ENCODE measurements around the gene SOWAHC. TPM values are rescaled to one million over a fixed set of nuclear protein-coding genes. Genes with fewer than 3 reads are reported as not detected.
A peak's percentile ranks its signal among the peaks of the same experiment; 100 is the strongest.

The SOWAHC gene
- total RNA-seq, 4 donors from 2014 or later, result 6.4 to 32.5 (median 9.4) TPM

GRCh38 chr2:109601783-109602182 lies 12.4 kb upstream of the SOWAHC start:
- Histone ChIP-seq H3K4me1 (no peaks in the 10 kb centered on the region), H3K4me3 (no peak overlapping the region), H3K36me3 (no peaks in the 10 kb centered on the region), H3K27me3 (no peaks in the 10 kb centered on the region), H3K9me3 (no peaks in the 10 kb centered on the region), H3K27ac (no peak overlapping the region)
- intact Hi-C loops (cut with DNase I; ENCODE audit: low total_unique reads), result no loop called here
- TF ChIP-seq, protein P1, sequence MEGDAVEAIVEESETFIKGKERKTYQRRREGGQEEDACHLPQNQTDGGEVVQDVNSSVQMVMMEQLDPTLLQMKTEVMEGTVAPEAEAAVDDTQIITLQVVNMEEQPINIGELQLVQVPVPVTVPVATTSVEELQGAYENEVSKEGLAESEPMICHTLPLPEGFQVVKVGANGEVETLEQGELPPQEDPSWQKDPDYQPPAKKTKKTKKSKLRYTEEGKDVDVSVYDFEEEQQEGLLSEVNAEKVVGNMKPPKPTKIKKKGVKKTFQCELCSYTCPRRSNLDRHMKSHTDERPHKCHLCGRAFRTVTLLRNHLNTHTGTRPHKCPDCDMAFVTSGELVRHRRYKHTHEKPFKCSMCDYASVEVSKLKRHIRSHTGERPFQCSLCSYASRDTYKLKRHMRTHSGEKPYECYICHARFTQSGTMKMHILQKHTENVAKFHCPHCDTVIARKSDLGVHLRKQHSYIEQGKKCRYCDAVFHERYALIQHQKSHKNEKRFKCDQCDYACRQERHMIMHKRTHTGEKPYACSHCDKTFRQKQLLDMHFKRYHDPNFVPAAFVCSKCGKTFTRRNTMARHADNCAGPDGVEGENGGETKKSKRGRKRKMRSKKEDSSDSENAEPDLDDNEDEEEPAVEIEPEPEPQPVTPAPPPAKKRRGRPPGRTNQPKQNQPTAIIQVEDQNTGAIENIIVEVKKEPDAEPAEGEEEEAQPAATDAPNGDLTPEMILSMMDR (IDR thresholded peaks at IDR 0.05), result no peak
- no peak for TF ChIP-seq POLR2A (IDR thresholded peaks at IDR 0.05)
- no peak for DNase-seq

DNA sequence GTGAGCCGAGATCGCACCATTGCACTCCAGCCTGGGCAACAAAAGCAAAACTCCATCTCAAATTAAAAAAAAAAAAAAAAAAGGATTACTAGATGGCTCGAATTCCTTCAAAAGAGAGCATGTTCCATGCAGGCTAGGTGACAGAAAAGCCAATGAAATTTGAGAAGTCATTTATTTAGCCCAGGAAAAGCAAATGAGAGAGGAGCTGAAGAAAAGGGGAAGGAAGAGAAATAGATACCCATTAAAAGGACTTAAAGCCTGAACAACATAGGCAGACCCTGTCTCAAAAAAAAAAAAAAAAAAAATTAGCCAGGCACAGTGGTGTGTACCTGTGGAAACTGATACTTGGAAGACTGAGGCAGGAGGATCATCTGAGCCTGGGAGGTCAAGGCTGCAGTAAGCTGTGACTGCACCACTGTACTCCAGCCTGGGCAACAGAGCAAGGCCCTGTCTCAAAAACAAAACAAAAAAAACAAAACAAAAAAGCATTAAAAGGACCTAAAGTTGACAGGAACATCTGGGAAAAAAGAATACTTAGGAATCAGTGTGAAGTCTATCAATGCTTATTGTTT lies 11.5 kb upstream of the SOWAHC start:
- no peaks in the 10 kb centered on the region for H3K36me3 ChIP-seq
- intact Hi-C loops (cut with DNase I; ENCODE audit: low total_unique reads), result no loop called here
- DNase-seq, result no peak
- peaks cover 0 to 5% of the 10 kb centered on the region in 2 donors for H3K4me1 ChIP-seq
- no peaks in the 10 kb centered on the region for H3K27me3 ChIP-seq
- H3K27ac ChIP-seq, result no peak overlapping the region
- H3K9me3 ChIP-seq, result no peaks in the 10 kb centered on the region
- H3K4me3 ChIP-seq, result no peak overlapping the region
- TF ChIP-seq, protein P1 (IDR thresholded peaks at IDR 0.05), result no peak
- no peak for TF ChIP-seq POLR2A (IDR thresholded peaks at IDR 0.05)

- Histone ChIP-seq H3K36me3 (no peaks in the 10 kb centered on the region), H3K4me1 (peaks cover 0 to 5% of the 10 kb centered on the region in 2 donors), H3K9me3 (no peaks in the 10 kb centered on the region), H3K27me3 (no peaks in the 10 kb centered on the region), H3K4me3 (no peak overlapping the region), H3K27ac (no peak overlapping the region)
- no peak for DNase-seq
- intact Hi-C loops (cut with DNase I; ENCODE audit: low total_unique reads), result no loop called here
- no peak for TF ChIP-seq POLR2A (IDR thresholded peaks at IDR 0.05)
- TF ChIP-seq, protein P1 (IDR thresholded peaks at IDR 0.05), result no peak
Observed at GRCh38 chr2:109604597-109604996, 9.6 kb upstream of the SOWAHC start.

DNA sequence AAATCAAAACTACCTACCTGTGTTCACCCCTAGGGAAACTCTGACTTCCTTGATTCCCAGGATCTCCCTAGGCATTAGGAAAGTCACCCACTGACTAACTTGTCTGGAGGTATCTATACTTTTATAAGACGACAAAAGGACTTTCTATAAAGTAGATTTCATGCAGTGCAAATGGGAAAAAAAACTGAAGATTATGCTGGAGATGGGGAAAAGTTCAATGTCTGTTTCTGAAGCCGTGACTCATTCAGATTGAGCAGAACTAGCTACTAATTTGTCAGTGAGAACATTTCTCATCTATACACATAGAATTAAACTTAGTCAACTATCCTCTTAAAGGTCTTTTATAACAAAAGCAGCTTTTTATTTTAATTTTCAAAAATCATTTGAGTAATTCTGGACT lies 6.4 kb upstream of the SOWAHC start:
- Histone ChIP-seq H3K4me3 (no peak overlapping the region), H3K9me3 (no peaks in the 10 kb centered on the region), H3K4me1 (peaks cover 0 to 5% of the 10 kb centered on the region in 2 donors), H3K27ac (no peak overlapping the region), H3K27me3 (no peaks in the 10 kb centered on the region), H3K36me3 (no peaks in the 10 kb centered on the region)
- no peak for TF ChIP-seq POLR2A (IDR thresholded peaks at IDR 0.05)
- TF ChIP-seq, protein P1 (IDR thresholded peaks at IDR 0.05), result no peak
- no peak for DNase-seq
- intact Hi-C loops (cut with DNase I; ENCODE audit: low total_unique reads), result no loop called here

DNA sequence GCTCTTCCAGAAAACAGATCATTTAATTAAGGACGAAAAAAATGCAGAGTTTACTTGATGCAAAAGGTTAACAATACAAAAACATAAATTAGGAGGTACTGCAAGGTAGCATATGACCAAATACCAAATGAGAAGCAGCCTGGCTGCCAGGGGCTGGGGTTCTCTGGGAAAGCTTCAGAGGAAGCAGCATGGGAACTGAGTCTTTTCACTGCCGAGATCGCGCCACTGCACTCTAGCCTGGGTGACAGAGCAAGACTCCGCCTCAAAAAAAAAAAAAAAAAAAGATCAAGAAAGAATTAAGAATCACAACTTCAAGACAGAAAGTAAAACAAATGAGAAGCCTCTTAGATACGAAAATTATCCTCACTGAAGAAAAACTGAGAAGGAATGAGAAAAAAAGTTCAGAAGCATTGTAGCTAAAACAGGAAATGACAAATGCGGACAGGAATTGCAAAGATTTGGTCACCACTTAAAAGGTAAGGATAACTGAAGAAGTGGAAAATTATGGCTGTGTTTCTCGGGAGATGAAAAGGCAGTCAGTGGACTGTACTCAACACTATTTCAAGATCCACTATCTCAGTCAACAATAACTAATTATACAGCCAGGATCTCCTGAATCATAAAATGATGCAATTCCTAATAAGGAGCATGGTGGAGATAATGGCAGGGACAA lies 4.7 kb upstream of the SOWAHC start:
- no peaks in the 10 kb centered on the region for H3K9me3 ChIP-seq
- peak overlapping the region; percentile 39 to 42 for H3K27ac ChIP-seq
- H3K4me1 ChIP-seq, result peaks cover 0 to 5% of the 10 kb centered on the region in 2 donors

More for the DNA sequence above, 4.7 kb upstream of the SOWAHC start:
- intact Hi-C loops (cut with DNase I; ENCODE audit: low total_unique reads), result no loop called here
- DNase-seq, result no peak
- H3K27me3 ChIP-seq, result no peaks in the 10 kb centered on the region
- TF ChIP-seq, protein P1 (IDR thresholded peaks at IDR 0.05), result no peak
- no peak for TF ChIP-seq POLR2A (IDR thresholded peaks at IDR 0.05)
- H3K4me3 ChIP-seq, result no peak overlapping the region
- H3K36me3 ChIP-seq, result no peaks in the 10 kb centered on the region

All from uterus (tissue), 4 donors.